ENCODE results near the gene TNFRSF19. TPM values are rescaled to one million over a fixed set of nuclear protein-coding genes. Genes with fewer than 3 reads are reported as not detected.
A peak's percentile ranks its signal among the peaks of the same experiment; 100 is the strongest.

Gene TNFRSF19
- total and polyA plus RNA-seq, 10 donors = 1.0 to 12.2 (median 3.8) TPM

DNA sequence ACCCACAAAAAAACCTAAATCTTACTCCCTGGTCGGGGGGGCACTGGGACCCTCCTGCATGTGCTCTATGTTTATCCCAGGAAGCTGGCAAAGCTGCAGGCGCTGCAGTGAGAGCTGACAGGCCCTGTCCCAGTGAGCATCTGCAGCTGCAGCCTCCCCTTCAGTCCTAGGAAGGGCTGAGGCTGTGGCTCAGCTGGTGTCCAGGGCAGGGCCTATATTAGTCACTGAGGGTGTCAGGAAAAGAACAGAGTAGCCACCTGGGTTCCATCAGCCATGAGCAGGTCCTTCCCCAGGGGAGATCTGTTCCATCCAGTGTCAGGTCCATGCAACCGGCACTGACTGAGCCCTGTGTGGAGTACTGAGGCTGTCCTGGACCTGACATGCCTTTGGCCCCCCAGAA is 120.5 kb downstream of the TNFRSF19 start:
- peak; percentile 65 for DNase-seq
- no peaks in the 10 kb centered on the region for H3K36me3 ChIP-seq
- H3K27me3 ChIP-seq (replicated peaks in 1 of 7) = no peaks in the 10 kb centered on the region
- no peak overlapping the region for H3K4me3 ChIP-seq
- peaks cover 0 to 18% (median 3%) of the 10 kb centered on the region in 6 donors for H3K4me1 ChIP-seq
- H3K27ac ChIP-seq = no peak overlapping the region
- TF ChIP-seq POLR2A (IDR thresholded peaks at IDR 0.05) (no peak), POLR2AphosphoS5 (IDR thresholded peaks at IDR 0.05) (no peak), CTCF (IDR thresholded peaks at IDR 0.05 in 8 of 11, conservative IDR thresholded peaks at IDR 0.05 in 3 of 11) (no peak)
- intact Hi-C loops (cut with DNase I; ENCODE audit: low total_unique reads) = no loop called here
- whole genome bisulfite sequencing, 5 donors = 40 to 96% (median 86%) methylated on average over 1 to 3 of the region's 3 CpGs
- peaks cover 0 to 1% (median 0%) of the 10 kb centered on the region in 8 donors for H3K9me3 ChIP-seq

DNA sequence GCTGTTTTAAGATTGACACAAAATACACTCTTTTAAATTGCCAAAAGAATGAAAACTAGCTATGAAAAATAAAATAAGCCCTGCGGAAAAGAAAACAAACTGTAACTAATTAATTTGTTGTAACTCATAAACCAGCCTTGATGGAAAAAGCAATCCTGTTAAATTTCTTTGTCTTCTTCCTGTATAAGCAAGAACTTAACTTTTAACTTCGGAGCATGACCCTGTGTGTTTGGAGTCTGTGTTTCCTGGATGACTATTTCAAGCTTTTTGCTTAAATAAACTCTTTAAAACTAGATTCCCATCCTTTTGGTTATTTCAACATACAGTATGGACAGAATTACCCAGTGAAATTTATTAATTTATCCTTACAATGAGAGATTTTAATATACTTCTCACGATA is 122.6 kb downstream of the TNFRSF19 start:
- Histone ChIP-seq H3K4me3 (no peak overlapping the region), H3K27ac (peak overlapping the region in 2 of 8 donors; percentile 8 to 26), H3K9me3 (no peaks in the 10 kb centered on the region), H3K36me3 (no peaks in the 10 kb centered on the region), H3K27me3 (replicated peaks in 1 of 7) (no peaks in the 10 kb centered on the region), H3K4me1 (peaks cover 0 to 39% (median 14%) of the 10 kb centered on the region in 6 donors)
- intact Hi-C loops (cut with DNase I; ENCODE audit: low total_unique reads) = no loop called here
- WGBS, 5 donors = 60 to 83% (median 71%) methylated on average over 3 of the region's 3 CpGs
- no peak for DNase-seq
- TF ChIP-seq POLR2AphosphoS5 (IDR thresholded peaks at IDR 0.05) (no peak), CTCF (IDR thresholded peaks at IDR 0.05 in 8 of 11, conservative IDR thresholded peaks at IDR 0.05 in 3 of 11) (no peak), POLR2A (IDR thresholded peaks at IDR 0.05) (no peak)

DNA sequence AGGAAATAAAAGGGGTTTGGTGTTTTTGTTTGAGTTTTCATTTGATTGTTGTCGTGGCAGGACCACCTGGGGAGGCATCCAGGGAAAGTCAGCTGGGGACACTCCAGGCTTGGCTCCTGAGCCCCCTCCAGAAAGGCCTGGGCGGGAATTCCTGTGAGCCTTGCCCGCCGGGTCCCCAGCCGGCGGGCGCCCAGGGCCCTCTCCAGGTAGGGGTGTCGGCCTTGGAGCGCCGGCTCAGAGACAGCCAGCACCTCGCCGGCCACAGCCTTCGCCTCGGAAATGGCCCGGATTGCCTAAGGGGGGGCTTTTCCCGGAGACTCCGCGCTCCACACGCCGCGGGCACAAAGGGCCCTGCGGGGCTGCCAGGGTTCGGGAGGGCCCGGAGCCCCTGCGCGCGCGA is 125.0 kb downstream of the TNFRSF19 start:
- no peak for DNase-seq
- no peak for TF ChIP-seq POLR2AphosphoS5 (IDR thresholded peaks at IDR 0.05)
- no peak for TF ChIP-seq POLR2A (IDR thresholded peaks at IDR 0.05)
- TF ChIP-seq CTCF (IDR thresholded peaks at IDR 0.05 in 8 of 11, conservative IDR thresholded peaks at IDR 0.05 in 3 of 11) = no peak
- Histone ChIP-seq H3K27ac (peak overlapping the region in 3 of 8 donors; percentile 32 to 78 (median 63)), H3K9me3 (no peaks in the 10 kb centered on the region), H3K4me1 (peaks cover 0 to 42% (median 14%) of the 10 kb centered on the region in 6 donors), H3K27me3 (replicated peaks in 1 of 7) (no peaks in the 10 kb centered on the region), H3K4me3 (peak overlapping the region in 1 of 8 donors; percentile 51), H3K36me3 (no peaks in the 10 kb centered on the region)
- intact Hi-C loops (cut with DNase I; ENCODE audit: low total_unique reads) = no loop called here
- 80 to 90% (median 84%) methylated on average over 11 to 28 of the region's 28 CpGs for WGBS, 5 donors

- intact Hi-C loops (cut with DNase I; ENCODE audit: low total_unique reads) = no loop called here
- Histone ChIP-seq H3K4me1 (peaks cover 0 to 42% (median 14%) of the 10 kb centered on the region in 6 donors), H3K9me3 (no peaks in the 10 kb centered on the region), H3K4me3 (peak overlapping the region in 5 of 8 donors; percentile 4 to 51 (median 15)), H3K27ac (peak overlapping the region; percentile 19 to 78 (median 53)), H3K36me3 (no peaks in the 10 kb centered on the region), H3K27me3 (replicated peaks in 1 of 7) (no peaks in the 10 kb centered on the region)
- 35 to 69% (median 42%) methylated on average over 45 to 46 of the region's 46 CpGs for WGBS, 5 donors
- TF ChIP-seq CTCF (IDR thresholded peaks at IDR 0.05 in 8 of 11, conservative IDR thresholded peaks at IDR 0.05 in 3 of 11) = no peak
- no peak for TF ChIP-seq POLR2A (IDR thresholded peaks at IDR 0.05)
- peak in 2 of 3 donors; percentile 41 to 55 for TF ChIP-seq POLR2AphosphoS5 (IDR thresholded peaks at IDR 0.05)
- peak; percentile 94 for DNase-seq
These were observed 125.7 kb downstream of the TNFRSF19 start for GRCh38 chr13:23695711-23696464.

Data from spleen (tissue), 11 donors.